Medulla oblongata (tissue), 1 donor: Measurements from ENCODE around the gene PGAP3.

Experiments used
- DNase-seq: peaks from one replicate; pipeline ENCODE4 v3.0.0-alpha.2; 2015; ENCODE audit errors: extremely low spot score

Gene PGAP3

DNA sequence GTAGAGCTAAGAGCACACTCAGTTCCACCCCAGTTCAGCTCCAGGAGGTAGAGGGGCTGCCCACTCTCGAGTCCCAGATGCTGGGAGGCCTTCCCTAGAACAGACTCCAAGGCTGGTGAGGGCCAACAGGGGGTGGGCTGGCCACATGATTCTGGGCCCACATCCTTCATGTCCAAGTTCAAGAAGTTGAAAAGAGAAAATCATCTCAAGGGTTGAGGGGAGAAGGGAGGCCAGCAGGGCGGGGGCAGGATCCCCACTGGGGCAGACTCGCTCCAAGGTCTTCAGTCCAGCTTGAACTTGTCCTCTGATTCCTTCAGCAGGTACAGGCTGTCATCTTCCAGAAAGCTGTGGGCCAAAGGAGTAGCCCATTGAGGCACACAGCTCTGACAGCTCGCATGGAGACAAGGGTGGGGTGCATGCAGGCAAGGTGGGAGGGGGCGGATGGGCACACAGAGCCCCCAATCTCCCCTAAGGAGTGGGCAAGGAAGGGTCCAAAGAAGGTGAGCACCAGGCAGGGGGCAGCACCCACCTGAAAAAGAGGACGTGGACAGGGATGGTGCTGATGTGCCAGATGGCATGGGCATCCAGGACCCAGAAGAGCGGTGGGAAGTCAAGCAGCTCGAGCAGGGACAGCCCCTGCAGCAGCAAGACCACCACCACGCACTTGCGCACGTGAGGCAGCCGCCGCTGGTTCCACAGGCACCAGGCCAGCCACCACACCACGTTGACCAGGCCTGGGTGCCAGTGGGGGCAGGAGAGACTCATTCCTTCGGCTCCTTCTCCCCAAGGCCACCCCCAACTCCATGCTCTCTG is 15.1 kb downstream of the PGAP3 start:
- DNase-seq = no peak

GRCh38 chr17:39671651-39672521 is 16.0 kb downstream of the PGAP3 start:
- DNase-seq = peak; percentile 60

DNA sequence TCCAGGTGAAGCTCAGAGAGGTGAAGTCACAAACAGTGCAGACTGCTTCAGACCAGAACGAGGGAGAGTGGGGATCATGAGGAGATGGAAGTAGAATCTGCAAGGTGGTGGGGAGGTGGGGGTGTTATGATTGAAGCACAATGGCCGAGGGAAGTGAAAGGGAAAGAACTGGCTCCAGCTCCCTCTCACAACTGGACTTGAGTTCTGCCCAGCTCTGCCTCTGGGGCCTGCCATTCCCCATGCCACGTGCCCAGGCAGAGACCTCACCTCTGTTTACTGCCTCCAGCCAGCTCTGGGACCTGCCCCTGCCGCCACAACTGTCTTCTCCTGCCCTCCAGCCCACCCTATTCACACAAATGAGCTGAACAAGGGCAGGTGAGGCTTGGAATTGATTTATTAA is 17.1 kb downstream of the PGAP3 start:
- no peak for DNase-seq

- DNase-seq = no peak
Measured at GRCh38 chr17:39669897-39670735, 17.7 kb downstream of the PGAP3 start.

GRCh38 chr17:39667945-39668924 is 19.6 kb downstream of the PGAP3 start, which contains the start of gene PNMT:
PNMT (plus strand) TSS chr17:39668453; CDS start chr17:39668476, 23 bp downstream.
- peak; percentile 31 for DNase-seq

DNA sequence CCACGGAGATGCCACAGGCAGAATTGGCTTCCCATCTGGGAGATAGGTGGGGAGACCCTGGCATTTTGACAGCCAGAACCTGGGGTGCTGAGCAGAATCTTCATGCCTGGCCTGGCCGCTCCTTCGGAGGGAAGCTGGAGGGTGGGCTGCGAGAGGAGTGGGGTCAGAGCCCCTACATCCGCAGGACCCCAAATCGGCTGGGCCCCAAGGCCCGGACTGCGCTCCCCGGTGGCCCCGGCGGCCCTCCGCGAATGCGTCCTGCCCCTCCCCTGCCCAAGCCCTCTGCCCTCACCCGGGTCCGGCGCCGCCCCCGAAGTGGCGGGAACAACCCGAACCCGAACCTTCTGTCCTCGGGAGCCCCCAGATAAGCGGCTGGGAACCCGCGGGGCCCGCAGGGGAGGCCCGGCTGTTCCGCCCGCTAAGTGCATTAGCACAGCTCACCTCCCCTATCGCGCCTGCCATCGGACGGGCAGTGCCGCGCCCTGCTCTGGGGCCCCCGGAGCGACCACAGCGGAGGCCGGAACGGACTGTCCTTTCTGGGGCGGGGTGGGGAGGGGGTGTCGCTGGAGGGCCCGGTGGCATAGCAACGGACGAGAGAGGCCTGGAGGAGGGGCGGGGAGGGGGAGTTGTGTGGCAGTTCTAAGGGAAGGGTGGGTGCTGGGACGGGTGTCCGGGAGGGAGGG is 20.5 kb downstream of the PGAP3 start:
- no peak for DNase-seq

DNA sequence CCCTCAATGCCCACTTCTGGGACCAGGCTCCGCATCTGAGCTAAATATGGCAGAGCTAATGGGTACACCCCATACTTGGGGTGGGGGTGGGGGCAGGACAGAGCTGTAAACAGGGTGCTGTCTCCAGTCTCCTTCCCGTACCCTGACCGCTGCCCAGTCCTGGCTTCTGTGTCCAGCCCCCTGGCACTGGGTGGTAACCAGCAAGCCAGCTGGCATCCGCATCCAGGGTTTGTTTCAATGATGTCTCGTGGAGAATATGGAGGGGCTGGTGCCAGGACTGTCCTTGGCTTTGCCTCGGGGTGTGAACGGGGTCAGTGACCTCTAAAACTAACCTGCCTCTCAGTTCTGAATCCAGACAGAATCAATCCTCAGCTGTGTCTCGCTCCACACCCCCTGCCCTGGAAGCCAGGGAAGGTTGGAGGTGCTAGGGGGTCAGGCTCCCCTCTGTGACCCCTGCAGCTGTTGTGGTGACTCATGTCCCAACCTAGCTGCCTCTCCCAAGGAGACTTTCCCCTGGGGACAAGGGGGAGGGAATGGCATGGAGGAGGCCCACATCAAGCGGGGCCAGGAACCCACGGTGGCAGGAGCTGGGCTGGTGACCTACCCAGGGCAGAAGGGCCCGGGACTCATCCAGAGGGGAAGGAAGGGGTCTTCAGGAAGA is 21.1 kb downstream of the PGAP3 start:
- DNase-seq = peak; percentile 60

DNA sequence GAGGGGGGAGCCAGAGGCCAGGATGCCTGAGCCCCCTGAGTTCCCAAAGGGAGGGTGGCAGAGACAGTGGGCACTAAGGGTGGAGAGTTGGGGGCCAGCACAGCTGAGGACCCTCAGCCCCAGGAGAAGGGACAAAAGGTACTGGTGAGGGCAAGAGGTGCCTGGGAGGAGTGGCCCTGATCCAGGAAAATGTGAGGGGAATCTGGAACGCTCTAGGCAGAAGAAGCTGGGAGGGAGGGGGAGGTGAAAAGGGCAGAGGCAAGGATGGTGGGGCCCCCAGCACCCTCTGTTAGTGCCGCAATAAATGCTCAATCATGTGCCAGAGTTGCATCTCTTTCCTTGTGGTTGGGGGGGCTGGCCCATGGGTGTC is 21.6 kb downstream of the PGAP3 start:
- peak; percentile 35 for DNase-seq

- peak; percentile 43 for DNase-seq
Measured at GRCh38 chr17:39665642-39666224, 22.1 kb downstream of the PGAP3 start.

- no peak for DNase-seq
Measured at GRCh38 chr17:39664581-39665561, 23.0 kb downstream of the PGAP3 start, which contains the start of gene TCAP. TCAP (plus strand) TSS chr17:39665349; CDS start chr17:39665360, 11 bp downstream.

DNA sequence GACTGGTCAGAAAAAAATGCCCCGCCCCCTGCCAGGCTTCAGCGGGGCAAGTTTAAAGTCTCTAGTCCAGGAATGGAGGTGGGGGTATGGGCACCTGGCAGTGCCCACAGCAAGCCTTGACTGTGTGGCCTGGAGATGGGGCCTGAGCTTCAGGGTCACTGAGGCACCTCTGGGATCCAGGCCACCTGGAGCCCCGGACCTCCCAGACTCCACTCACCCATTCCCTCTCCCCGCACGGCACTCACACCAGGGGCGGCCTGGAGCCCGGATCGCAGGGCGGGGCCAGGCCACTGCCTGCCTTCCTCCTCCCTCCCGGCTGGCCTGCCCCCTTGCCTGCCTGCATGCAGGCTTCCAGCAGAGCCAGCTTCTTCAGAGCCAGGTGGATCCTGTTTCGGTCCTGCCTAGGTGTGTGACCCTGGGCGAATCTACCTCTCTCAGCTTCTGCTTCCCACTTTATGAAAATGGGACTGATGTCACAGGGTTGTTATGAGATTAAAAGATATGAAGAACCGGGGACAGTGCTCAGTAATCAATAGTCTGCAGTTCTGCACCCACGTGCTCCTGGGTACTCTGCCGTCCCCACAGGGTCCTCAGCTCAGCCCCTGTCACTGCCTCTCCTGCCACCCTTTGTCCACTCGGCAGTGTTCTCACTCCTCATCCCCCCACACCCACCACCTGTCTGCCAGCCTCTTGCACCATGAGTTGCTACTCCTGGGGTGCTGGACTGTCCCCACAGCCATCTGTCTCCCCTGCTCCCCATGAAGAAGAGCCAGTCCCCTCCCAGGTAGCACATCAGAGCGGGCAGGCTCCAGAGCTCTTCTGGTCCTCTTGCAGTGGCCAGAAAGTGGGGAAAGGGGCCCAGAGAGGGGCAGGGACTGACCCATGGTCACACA is 23.9 kb downstream of the PGAP3 start:
- DNase-seq = no peak

- DNase-seq = no peak
Measured at GRCh38 chr17:39663340-39663687, 24.5 kb downstream of the PGAP3 start.

- DNase-seq = no peak
Measured at GRCh38 chr17:39662551-39663339, 25.1 kb downstream of the PGAP3 start.

GRCh38 chr17:39661744-39662541 is 25.9 kb downstream of the PGAP3 start:
- no peak for DNase-seq
